ENCODE results near the gene BFSP1. TPM values are rescaled to one million over a fixed set of nuclear protein-coding genes. Genes with fewer than 3 reads are reported as not detected.

Gene BFSP1
- total RNA-seq, 1 experiment from 2014 or later = 2.3 TPM

GRCh38 chr20:17449031-17449430 is 82.1 kb downstream of the BFSP1 start:
- in situ Hi-C loops (cut with HindIII; ENCODE audit: low sequenced_read_pairs) = no loop called here
- DNase-seq (ENCODE audit: low spot score) = no peak

- no peak for DNase-seq (ENCODE audit: low spot score)
- in situ Hi-C loops (cut with HindIII; ENCODE audit: low sequenced_read_pairs) = no loop called here
Observed at GRCh38 chr20:17448071-17448470, 83.1 kb downstream of the BFSP1 start.

DNA sequence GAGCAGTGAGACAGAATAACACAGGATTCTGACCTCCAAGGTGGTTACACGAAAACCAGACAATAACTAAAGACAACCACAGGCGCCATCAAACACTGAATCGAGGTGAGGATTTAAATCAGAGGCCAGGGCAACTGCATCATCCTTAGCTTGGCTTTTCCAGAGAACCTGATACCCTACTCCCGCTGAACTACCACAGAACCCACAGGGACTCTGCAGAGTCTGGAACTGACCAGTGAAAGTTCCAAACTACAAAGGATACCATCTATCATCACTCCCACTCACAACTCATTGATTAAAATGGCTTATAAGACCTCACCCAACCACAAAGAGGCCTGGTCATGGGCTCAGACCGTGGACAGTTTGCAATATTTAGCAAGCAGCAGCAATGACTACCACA is 85.0 kb downstream of the BFSP1 start:
- in situ Hi-C loops (cut with HindIII; ENCODE audit: low sequenced_read_pairs) = no loop called here
- no peak for DNase-seq (ENCODE audit: low spot score)

DNA sequence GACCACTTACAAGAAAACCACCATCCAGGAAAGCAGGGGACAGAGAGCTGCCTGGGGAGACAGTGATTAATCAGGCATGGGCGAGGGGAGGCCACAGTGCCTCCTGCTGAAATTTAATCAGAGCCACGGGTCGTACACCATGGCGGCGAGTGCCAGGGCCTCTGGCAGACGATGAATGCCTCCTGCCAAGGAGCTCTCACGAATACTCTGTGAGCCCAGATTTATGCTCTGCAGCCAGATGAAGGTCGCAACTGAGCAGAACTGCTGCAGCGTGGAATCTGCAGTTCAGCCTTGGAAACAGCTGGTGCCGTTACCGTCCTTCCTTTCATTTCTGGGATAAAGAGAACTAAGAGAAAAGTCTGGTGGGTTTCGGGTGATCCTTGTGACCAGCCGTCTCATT is 85.6 kb downstream of the BFSP1 start:
- in situ Hi-C loops (cut with HindIII; ENCODE audit: low sequenced_read_pairs) = no loop called here

DNA sequence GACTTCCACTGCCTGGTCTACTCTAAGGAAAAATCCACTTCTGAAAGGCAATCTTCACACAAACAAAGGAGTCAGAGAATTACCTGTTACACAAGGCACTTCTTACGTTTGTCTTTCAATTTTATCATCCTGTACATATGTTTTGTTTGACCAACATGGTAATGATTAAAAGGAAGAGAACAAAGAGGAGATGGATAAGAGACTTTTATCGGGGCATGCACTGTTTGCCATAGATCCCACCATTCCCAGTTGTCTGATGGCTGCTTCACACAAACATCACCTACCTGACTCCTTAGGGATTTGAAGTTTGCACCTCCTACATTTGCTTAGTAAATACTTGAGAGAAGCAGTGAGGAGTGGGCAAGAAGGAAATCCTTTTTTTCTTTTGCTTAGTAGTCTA is 87.1 kb downstream of the BFSP1 start:
- in situ Hi-C loops (cut with HindIII; ENCODE audit: low sequenced_read_pairs) = no loop called here
- no peak for DNase-seq (ENCODE audit: low spot score)

More for the DNA sequence above, 85.6 kb downstream of the BFSP1 start:
- no peak for DNase-seq (ENCODE audit: low spot score)

Other genes starting within 250 kb of the BFSP1 start
- gene DSTN, start 38.7 kb upstream of the BFSP1 start, total RNA-seq (2014; rRNA removed; shearing (Covaris generic)) = 305 and 378 TPM in 2 replicates
- gene RRBP1, start 150.9 kb upstream of the BFSP1 start, total RNA-seq (2014; rRNA removed; shearing (Covaris generic)) = 49.2 and 67.8 TPM in 2 replicates
- not detected in 2 replicates for gene BANF2, start 168.6 kb upstream of the BFSP1 start, total RNA-seq (2014; rRNA removed; shearing (Covaris generic))

Measured in G401 (cell line).